Thyroid gland (tissue), 4 donors: Measurements from ENCODE around the gene ZNF674. TPM values are rescaled to one million over a fixed set of nuclear protein-coding genes. Genes with fewer than 3 reads are reported as not detected.

Experiments used
- DNase-seq, 2 donors: peaks; one replicate each; pipeline ENCODE4 v3.0.0-alpha.2; 2019
- H3K27ac ChIP-seq, 3 donors: fragments of 200-600 bp; sonication (generic); 1 replicate in 2 of 3; 2 replicates in 1 of 3; pipeline ENCODE4 v1.5.1; 2016 to 2019; ENCODE audit warnings: mild to moderate bottlenecking in 1 of 3, moderate library complexity in 1 of 3
- H3K27me3 ChIP-seq: fragments of 200-600 bp; sonication (generic); one replicate; pipeline ENCODE4 v1.5.1; 2019
- H3K36me3 ChIP-seq, 2 donors: fragments of 200-600 bp; sonication (generic); one replicate each; pipeline ENCODE4 v1.5.1; 2016 to 2019
- H3K4me1 ChIP-seq, 2 donors: fragments of 200-600 bp; sonication (generic); one replicate each; pipeline ENCODE4 v1.5.1; 2017 to 2019
- H3K4me3 ChIP-seq, 3 donors: fragments of 200-600 bp; sonication (generic); replicated peaks in 1 of 3; 1 replicate in 2 of 3; 2 replicates in 1 of 3; pipeline ENCODE4 v1.5.1; 2016; ENCODE audit warnings: mild to moderate bottlenecking in 1 of 3
- H3K9me3 ChIP-seq: fragments of 200-600 bp; sonication (generic); one replicate; pipeline ENCODE4 v1.5.1; 2017
- POLR2A ChIP-seq, 2 donors: fragments of 450-650 bp; IDR thresholded peaks; one replicate each; pipeline ENCODE4 v1.6.1; 2017; ENCODE audit warnings: antibody characterized with exemption in 2 of 2, mild to moderate bottlenecking in 2 of 2, moderate library complexity in 1 of 2
- WGBS, 2 donors: methylation state at CpG; one replicate each; pipeline ENCODE4 v1.1.5; 2017; 5-methylcytosine and 5-hydroxymethylcytosine counted together
- intact Hi-C: fragments of 100-400 bp; cut with DNase I; formaldehyde crosslinking; loops from one replicate; pipeline ENCODE4 v1.15.1; 2023
- total RNA-seq, 4 donors: library from RNA; depleted of rRNA; stranded (reverse); fragments of >200 nt; gene quantifications; one replicate each; pipeline ENCODE4 v1.2.3, GENCODE V29; 2016
- TF ChIP-seq, protein P1 (sequence below), 6 experiments: fragments of 200-600 bp in 3 of 6; fragments of 450-650 bp in 3 of 6; sonication (generic) in 3 of 6; IDR thresholded peaks; one replicate each; pipeline ENCODE4 v1.5.1; 2016 to 2019; ENCODE audit warnings: antibody characterized with exemption in 6 of 6, mild to moderate bottlenecking in 2 of 6, inconsistent platforms in 1 of 6, moderate library complexity in 1 of 6

Gene ZNF674
- total RNA-seq, 4 donors from 2014 or later, result 2.9 to 9.3 (median 6.6) TPM

DNA sequence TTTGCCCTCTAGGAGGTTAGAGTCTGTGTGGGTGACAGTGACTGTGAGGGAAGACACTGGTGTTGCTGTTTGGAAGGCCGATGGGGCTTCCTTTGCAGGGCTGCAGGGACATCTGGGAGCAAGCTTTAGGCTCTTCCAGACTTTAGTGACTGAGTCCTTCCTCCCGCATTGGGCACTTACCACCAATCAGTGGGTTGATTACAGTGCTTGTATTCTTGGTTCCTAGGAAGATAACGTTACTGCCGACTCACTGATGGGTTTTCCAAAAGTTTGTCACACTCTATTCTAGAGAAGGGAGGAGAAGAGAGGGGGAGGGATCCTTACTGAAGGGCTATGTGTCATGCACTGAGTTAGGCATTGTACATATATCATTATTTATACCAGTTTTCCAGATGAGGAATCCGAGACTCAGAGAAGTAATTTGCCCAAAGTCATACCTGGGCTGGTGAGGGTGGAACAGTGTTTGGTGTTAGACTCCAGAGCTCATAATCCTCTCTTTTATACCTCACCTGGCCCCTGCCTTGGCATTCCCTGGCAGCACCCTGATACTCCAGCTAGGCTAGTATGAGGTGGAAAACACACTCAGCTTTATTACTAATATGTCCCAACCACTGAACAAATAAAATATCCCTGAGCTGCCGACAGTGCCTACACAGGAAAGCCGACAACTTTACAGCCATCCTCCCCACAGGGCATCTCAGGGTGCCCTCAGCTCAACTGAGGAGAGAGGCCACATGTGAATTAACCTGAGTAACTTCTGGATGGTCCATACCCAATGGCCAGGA lies 32.2 kb upstream of the ZNF674 start:
- H3K9me3 ChIP-seq, result no peaks in the 10 kb centered on the region
- intact Hi-C loops, result no loop called here
- H3K27me3 ChIP-seq, result no peaks in the 10 kb centered on the region
- H3K4me3 ChIP-seq, result no peak overlapping the region
- peaks cover 0 to 7% of the 10 kb centered on the region in 2 donors for H3K4me1 ChIP-seq
- TF ChIP-seq, protein P1, sequence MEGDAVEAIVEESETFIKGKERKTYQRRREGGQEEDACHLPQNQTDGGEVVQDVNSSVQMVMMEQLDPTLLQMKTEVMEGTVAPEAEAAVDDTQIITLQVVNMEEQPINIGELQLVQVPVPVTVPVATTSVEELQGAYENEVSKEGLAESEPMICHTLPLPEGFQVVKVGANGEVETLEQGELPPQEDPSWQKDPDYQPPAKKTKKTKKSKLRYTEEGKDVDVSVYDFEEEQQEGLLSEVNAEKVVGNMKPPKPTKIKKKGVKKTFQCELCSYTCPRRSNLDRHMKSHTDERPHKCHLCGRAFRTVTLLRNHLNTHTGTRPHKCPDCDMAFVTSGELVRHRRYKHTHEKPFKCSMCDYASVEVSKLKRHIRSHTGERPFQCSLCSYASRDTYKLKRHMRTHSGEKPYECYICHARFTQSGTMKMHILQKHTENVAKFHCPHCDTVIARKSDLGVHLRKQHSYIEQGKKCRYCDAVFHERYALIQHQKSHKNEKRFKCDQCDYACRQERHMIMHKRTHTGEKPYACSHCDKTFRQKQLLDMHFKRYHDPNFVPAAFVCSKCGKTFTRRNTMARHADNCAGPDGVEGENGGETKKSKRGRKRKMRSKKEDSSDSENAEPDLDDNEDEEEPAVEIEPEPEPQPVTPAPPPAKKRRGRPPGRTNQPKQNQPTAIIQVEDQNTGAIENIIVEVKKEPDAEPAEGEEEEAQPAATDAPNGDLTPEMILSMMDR (IDR thresholded peaks at IDR 0.05), result no peak
- no peak for TF ChIP-seq POLR2A (IDR thresholded peaks at IDR 0.05)
- DNase-seq, result no peak
- H3K36me3 ChIP-seq, result no peaks in the 10 kb centered on the region
- 84 to 96% methylated on average over 4 to 6 of the region's 7 CpGs for WGBS, 2 donors
- H3K27ac ChIP-seq, result no peak overlapping the region

DNA sequence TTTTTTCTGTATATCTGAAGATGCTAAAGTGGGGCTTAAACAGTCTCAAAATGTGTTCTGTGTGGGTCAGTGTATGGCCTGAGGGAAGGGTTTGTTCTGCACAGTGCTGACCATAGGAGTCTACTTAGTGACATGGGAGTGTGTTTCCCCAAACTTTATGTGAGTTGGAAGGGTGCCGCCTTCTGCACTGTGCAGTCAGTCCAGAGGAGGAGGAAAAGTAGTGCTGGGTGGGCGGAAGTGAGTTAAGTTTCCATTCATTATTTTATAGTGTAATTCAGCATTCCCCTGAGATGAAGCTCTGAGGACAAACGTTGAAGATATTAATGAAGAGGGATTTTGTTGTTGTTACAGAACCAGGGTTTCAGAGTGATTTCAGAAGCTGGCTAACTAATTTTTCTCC lies 31.2 kb upstream of the ZNF674 start:
- intact Hi-C loops, result no loop called here
- Histone ChIP-seq H3K36me3 (no peaks in the 10 kb centered on the region), H3K27me3 (no peaks in the 10 kb centered on the region), H3K4me3 (no peak overlapping the region), H3K27ac (no peak overlapping the region), H3K4me1 (peaks cover 0 to 5% of the 10 kb centered on the region in 2 donors), H3K9me3 (no peaks in the 10 kb centered on the region)
- 33 to 61% methylated on average over 3 of the region's 3 CpGs for WGBS, 2 donors
- TF ChIP-seq POLR2A (IDR thresholded peaks at IDR 0.05), result no peak
- TF ChIP-seq, protein P1 (IDR thresholded peaks at IDR 0.05), result no peak
- DNase-seq, result no peak

DNA sequence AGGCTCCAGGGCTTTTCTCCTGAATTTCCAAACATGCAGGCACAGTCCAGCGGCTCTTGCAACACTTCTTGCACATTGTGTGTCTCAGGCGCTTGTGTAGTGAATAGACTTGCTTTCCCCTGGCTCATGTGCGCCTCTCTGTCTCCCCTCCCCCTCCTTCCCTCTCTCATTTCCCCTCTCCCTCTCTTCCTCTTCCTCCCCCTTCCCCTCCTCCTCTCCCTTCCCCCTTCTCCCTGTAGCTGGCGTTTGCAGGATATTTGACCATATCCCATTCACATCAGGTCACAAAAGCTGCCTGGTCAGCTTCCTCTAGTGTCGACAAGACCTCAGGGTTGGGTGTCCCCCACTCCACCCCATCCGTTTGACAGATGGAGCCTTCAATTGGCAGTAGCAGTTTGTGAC lies 30.8 kb upstream of the ZNF674 start:
- WGBS, 2 donors, result 30 to 33% methylated on average over 6 of the region's 6 CpGs
- peak overlapping the region in 1 of 3 donors; percentile 10 for H3K27ac ChIP-seq
- intact Hi-C loops, result no loop called here
- TF ChIP-seq, protein P1 (IDR thresholded peaks at IDR 0.05), result no peak
- no peak for TF ChIP-seq POLR2A (IDR thresholded peaks at IDR 0.05)
- DNase-seq, result peak; percentile 13 to 14
- peaks cover 0 to 5% of the 10 kb centered on the region in 2 donors for H3K4me1 ChIP-seq
- no peaks in the 10 kb centered on the region for H3K36me3 ChIP-seq
- no peaks in the 10 kb centered on the region for H3K27me3 ChIP-seq
- H3K4me3 ChIP-seq, result no peak overlapping the region
- no peaks in the 10 kb centered on the region for H3K9me3 ChIP-seq

DNA sequence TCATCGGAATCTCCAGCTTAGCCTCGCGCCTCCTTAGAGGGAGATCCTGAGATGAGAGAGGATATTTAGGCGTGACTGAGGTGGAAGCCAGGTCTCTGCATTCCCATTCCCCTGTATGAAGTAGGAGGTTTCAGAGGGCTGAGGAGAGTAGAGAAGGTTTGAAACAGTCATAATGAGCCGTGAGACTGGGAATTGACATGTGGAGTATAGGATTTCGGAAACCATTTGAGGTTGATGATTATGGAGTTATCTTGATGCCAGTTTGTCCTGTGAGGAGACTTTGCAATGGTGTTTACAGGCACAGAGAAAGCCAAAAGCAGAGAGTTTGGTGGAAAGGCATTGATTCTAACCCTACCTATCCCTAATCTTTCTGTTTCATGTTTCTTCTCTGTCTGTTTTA lies 30.4 kb upstream of the ZNF674 start:
- intact Hi-C loops, result no loop called here
- H3K9me3 ChIP-seq, result no peaks in the 10 kb centered on the region
- peak overlapping the region in 1 of 3 donors; percentile 44 for H3K4me3 ChIP-seq
- TF ChIP-seq, protein P1 (IDR thresholded peaks at IDR 0.05), result no peak
- no peak for TF ChIP-seq POLR2A (IDR thresholded peaks at IDR 0.05)
- peaks cover 0 to 5% of the 10 kb centered on the region in 2 donors for H3K4me1 ChIP-seq
- H3K27me3 ChIP-seq, result no peaks in the 10 kb centered on the region
- 23 to 32% methylated on average over 6 of the region's 6 CpGs for WGBS, 2 donors
- peak overlapping the region in 1 of 3 donors; percentile 10 for H3K27ac ChIP-seq
- H3K36me3 ChIP-seq, result no peaks in the 10 kb centered on the region
- DNase-seq, result no peak

GRCh38 chrX:46574774-46575381 lies 29.7 kb upstream of the ZNF674 start:
- intact Hi-C loops, result no loop called here
- WGBS, 2 donors, result 13% methylated on average over 3 of the region's 90 CpGs; no CpG with 5 or more reads in 1 of the 2 donors
- no peaks in the 10 kb centered on the region for H3K9me3 ChIP-seq
- TF ChIP-seq, protein P1 (IDR thresholded peaks at IDR 0.05), result no peak
- no peak for TF ChIP-seq POLR2A (IDR thresholded peaks at IDR 0.05)
- no peaks in the 10 kb centered on the region for H3K27me3 ChIP-seq
- DNase-seq, result peak; percentile 32 to 35
- no peaks in the 10 kb centered on the region for H3K36me3 ChIP-seq
- H3K4me3 ChIP-seq, result peak overlapping the region in 1 of 3 donors; percentile 44
- peak overlapping the region in 1 of 3 donors; percentile 10 for H3K27ac ChIP-seq
- peaks cover 0 to 5% of the 10 kb centered on the region in 2 donors for H3K4me1 ChIP-seq
